GM23338 (cell line): ENCODE measurements around the gene GALNT16. TPM values are rescaled to one million over a fixed set of nuclear protein-coding genes. Genes with fewer than 3 reads are reported as not detected.

Source experiments
- ATAC-seq: fragments of 200-7000 bp; cut with Tn5 transposase; 3 replicates; pipeline ENCODE4 v1.9.1; 2020
- DNase-seq: peaks from one replicate; pipeline ENCODE4 v3.0.0-alpha.2; 2015; ENCODE audit warnings: low spot score
- H2AFZ ChIP-seq: fragments of 200-600 bp; sonication (generic); 2 replicates; pipeline ENCODE4 v1.8.0; 2016; ENCODE audit warnings: antibody characterized with exemption, mild to moderate bottlenecking, moderate library complexity
- H3F3A ChIP-seq: fragments of 200-600 bp; sonication (generic); replicated peaks from 2 replicates; pipeline ENCODE4 v1.8.0; 2017; ENCODE audit warnings: antibody characterized with exemption, mixed run types, low read depth
- H3K27ac ChIP-seq: fragments of 200-600 bp; sonication (generic); 2 replicates; pipeline ENCODE4 v1.6.1; 2016; ENCODE audit warnings: low read depth
- H3K27me3 ChIP-seq: fragments of 200-600 bp; sonication (generic); 2 replicates; pipeline ENCODE4 v1.8.0; 2016; ENCODE audit warnings: mild to moderate bottlenecking, mixed run types, moderate library complexity; ENCODE audit not compliant: insufficient read depth
- H3K36me3 ChIP-seq: fragments of 200-600 bp; sonication (generic); 2 replicates; pipeline ENCODE4 v1.8.0; 2016; ENCODE audit warnings: mild to moderate bottlenecking; ENCODE audit not compliant: insufficient read depth
- H3K4me1 ChIP-seq: fragments of 200-600 bp; sonication (generic); 2 replicates; pipeline ENCODE4 v1.8.0; 2016; ENCODE audit warnings: mild to moderate bottlenecking, moderate library complexity; ENCODE audit not compliant: insufficient read depth
- H3K4me2 ChIP-seq: fragments of 200-600 bp; sonication (generic); 2 replicates; pipeline ENCODE4 v1.7.1; 2017; ENCODE audit warnings: mixed run types
- H3K4me3 ChIP-seq: fragments of 200-600 bp; sonication (generic); 2 replicates; pipeline ENCODE4 v1.6.1; 2016; ENCODE audit warnings: mixed run types
- H3K79me2 ChIP-seq: fragments of 200-600 bp; sonication (generic); replicated peaks from 2 replicates; pipeline ENCODE4 v1.8.0; 2017; ENCODE audit warnings: mild to moderate bottlenecking; ENCODE audit not compliant: insufficient read depth
- H3K9me2 ChIP-seq: fragments of 200-600 bp; sonication (generic); 2 replicates; pipeline ENCODE4 v1.8.0; 2017; ENCODE audit not compliant: insufficient read depth
- H4K20me1 ChIP-seq: fragments of 200-600 bp; sonication (generic); replicated peaks from 2 replicates; pipeline ENCODE4 v1.8.0; 2017; ENCODE audit warnings: mild to moderate bottlenecking; ENCODE audit not compliant: insufficient read depth
- H3K27ac Mint-ChIP-seq: 2 replicates; pipeline ENCODE4 v1.8.0; 2020; ENCODE audit warnings: inconsistent platforms, mild to moderate bottlenecking, moderate library complexity, mixed read lengths
- H3K27me3 Mint-ChIP-seq: 3 replicates; pipeline ENCODE4 v1.8.0; 2022; ENCODE audit warnings: low read depth, mild to moderate bottlenecking, moderate library complexity, mixed read lengths, inconsistent platforms; ENCODE audit not compliant: insufficient read depth, poor library complexity
- H3K36me3 Mint-ChIP-seq: 3 replicates; pipeline ENCODE4 v1.8.0; 2021; ENCODE audit warnings: low read depth, mild to moderate bottlenecking, inconsistent platforms, moderate library complexity, mixed read lengths
- H3K4me1 Mint-ChIP-seq: 3 replicates; pipeline ENCODE4 v1.8.0; 2020; ENCODE audit warnings: mild to moderate bottlenecking, inconsistent platforms, mixed read lengths
- H3K4me3 Mint-ChIP-seq: 3 replicates; pipeline ENCODE4 v1.8.0; 2021; ENCODE audit warnings: moderate library complexity, mild to moderate bottlenecking, inconsistent platforms, mixed read lengths
- H3K9me3 Mint-ChIP-seq: 3 replicates; pipeline ENCODE4 v1.8.0; 2020; ENCODE audit warnings: moderate library complexity, mild to moderate bottlenecking, inconsistent platforms, mixed read lengths
- CREB1 ChIP-seq: fragments of 250-450 bp; sonication (Bioruptor Pico); IDR thresholded peaks from 2 replicates; pipeline ENCODE4 v1.5.0; 2020; ENCODE audit warnings: low read depth, mild to moderate bottlenecking, moderate library complexity
- CTCF ChIP-seq, 2 experiments: fragments of 200-600 bp in 1 of 2; sonication (generic) in 1 of 2; conservative IDR thresholded peaks; 2 replicates each; pipeline versions ENCODE4 v1.5.1 to v1.6.1; 2016 to 2017; ENCODE audit warnings: antibody characterized with exemption in 2 of 2, low read depth in 2 of 2, mild to moderate bottlenecking in 2 of 2, moderate library complexity in 1 of 2
- ETS1 ChIP-seq: IDR thresholded peaks from 2 replicates; pipeline ENCODE4 v1.6.1; 2016; ENCODE audit warnings: antibody characterized with exemption
- EZH2 ChIP-seq: fragments of 200-600 bp; sonication (generic); IDR thresholded peaks from one replicate; pipeline ENCODE4 v1.8.0; 2017; ENCODE audit warnings: antibody characterized with exemption, mild to moderate bottlenecking, low read depth; ENCODE audit not compliant: unreplicated experiment
- EZH2phosphoT487 ChIP-seq: fragments of 200-600 bp; sonication (generic); IDR thresholded peaks from one replicate; pipeline ENCODE4 v1.8.1; 2018; ENCODE audit warnings: antibody characterized with exemption; ENCODE audit not compliant: unreplicated experiment
- JUNB ChIP-seq: IDR thresholded peaks from one replicate; pipeline ENCODE4 v1.6.1; 2016; ENCODE audit warnings: antibody characterized with exemption; ENCODE audit not compliant: unreplicated experiment
- NANOG ChIP-seq: IDR thresholded peaks from 2 replicates; pipeline ENCODE4 v1.6.1; 2016; ENCODE audit warnings: antibody characterized with exemption, borderline replicate concordance
- POLR2AphosphoS5 ChIP-seq: IDR thresholded peaks from 2 replicates; pipeline ENCODE4 v1.6.1; 2016; ENCODE audit warnings: antibody characterized with exemption, low read depth
- REST ChIP-seq: IDR thresholded peaks from one replicate; pipeline ENCODE4 v1.6.1; 2018; ENCODE audit warnings: antibody characterized with exemption; ENCODE audit not compliant: unreplicated experiment
- STAT1 ChIP-seq: IDR thresholded peaks from one replicate; pipeline ENCODE4 v1.6.1; 2016; ENCODE audit warnings: antibody characterized with exemption; ENCODE audit not compliant: unreplicated experiment
- ZNF331 ChIP-seq: fragments of 250-450 bp; sonication (Bioruptor Pico); IDR thresholded peaks from 2 replicates; pipeline ENCODE4 v1.5.0; 2020; ENCODE audit warnings: low read depth, mild to moderate bottlenecking, moderate library complexity
- ZNF462 ChIP-seq: fragments of 250-450 bp; sonication (Bioruptor Pico); IDR thresholded peaks from 2 replicates; pipeline ENCODE4 v1.5.0; 2020; ENCODE audit warnings: mild to moderate bottlenecking, moderate library complexity
- polyA plus RNA-seq: library from polyadenylated mRNA; unstranded; fragments of >200 nt; fragmentation: Nextera tagmentation; extraction: Ambion mirVana; gene quantifications from 2 replicates; pipeline ENCODE4 v1.2.1, GENCODE V29; 2016
- total RNA-seq: library from RNA; depleted of rRNA; stranded (reverse); fragments of >200 nt; shearing (Covaris generic); gene quantifications from 2 replicates; pipeline ENCODE4 v1.2.3, GENCODE V29; 2014

Gene GALNT16
- total and polyA plus RNA-seq, 2 experiments from 2014 or later, result 1.5 to 2.9 TPM

GRCh38 chr14:69261761-69262331 is 1.9 kb downstream of the GALNT16 start:
- Mint-ChIP-seq H3K4me1 (peaks cover 22% of the 10 kb centered on the region), H3K27me3 (peaks cover 45% of the 10 kb centered on the region), H3K9me3 (no peaks in the 10 kb centered on the region; the same call in 2 of the 3 replicates), H3K27ac (no peak overlapping the region), H3K36me3 (no peaks in the 10 kb centered on the region; the same call in 2 of the 3 replicates), H3K4me3 (peak overlapping the region; percentile 85)
- Histone ChIP-seq H3K4me2 (peak overlapping the region; percentile 89), H3K79me2 (no peaks in the 10 kb centered on the region), H2AFZ (peak overlapping the region; percentile 98), H3K27me3 (peaks cover 63% of the 10 kb centered on the region), H3K4me3 (peak overlapping the region; percentile 80), H3K27ac (no peak overlapping the region), H3F3A (peaks cover 13% of the 10 kb centered on the region), H3K4me1 (peaks cover 21% of the 10 kb centered on the region), H4K20me1 (no peaks in the 10 kb centered on the region), H3K9me2 (no peaks in the 10 kb centered on the region), H3K36me3 (no peaks in the 10 kb centered on the region)
- ATAC-seq, result peak; percentile 5
- DNase-seq, result peak; percentile 39
- no peak for TF ChIP-seq JUNB
- no peak for TF ChIP-seq STAT1
- TF ChIP-seq ZNF331 (CRISPR knock-in tag), result no peak
- TF ChIP-seq ETS1, result no peak
- TF ChIP-seq CTCF (conservative IDR thresholded peaks at IDR 0.05; ENCODE audit: low read depth in 2 of 2), result no peak
- no peak for TF ChIP-seq EZH2
- TF ChIP-seq ZNF462 (CRISPR knock-in tag), result no peak
- no peak for TF ChIP-seq CREB1 (CRISPR knock-in tag)
- TF ChIP-seq NANOG, result no peak
- no peak for TF ChIP-seq REST
- no peak for TF ChIP-seq POLR2AphosphoS5
- no peak for TF ChIP-seq EZH2phosphoT487
